IMR-90 (cell line): ENCODE measurements around the gene FBRSL1.

ENCODE experiments used
- ELK1 ChIP-seq: fragments of 150-350 bp; IDR thresholded peaks from 2 replicates; pipeline ENCODE4 v1.6.1; 2016; ENCODE audit warnings: low read depth, mild to moderate bottlenecking, low read length, moderate library complexity, borderline replicate concordance
- MAZ ChIP-seq: IDR thresholded peaks from 2 replicates; pipeline ENCODE4 v1.6.1; 2012; ENCODE audit warnings: low read depth, mild to moderate bottlenecking, low read length, improper control_type of control experiment, moderate library complexity, borderline replicate concordance
- POLR2A ChIP-seq: IDR thresholded peaks from 2 replicates; pipeline ENCODE4 v1.6.1; 2012; ENCODE audit warnings: mild to moderate bottlenecking, low read depth, low read length
- TF ChIP-seq, protein P1 (sequence below): conservative IDR thresholded peaks from 2 replicates; pipeline ENCODE4 v1.5.1; 2012; ENCODE audit warnings: mild to moderate bottlenecking, low read depth, low read length, improper control_type of control experiment

- TF ChIP-seq, protein P1, sequence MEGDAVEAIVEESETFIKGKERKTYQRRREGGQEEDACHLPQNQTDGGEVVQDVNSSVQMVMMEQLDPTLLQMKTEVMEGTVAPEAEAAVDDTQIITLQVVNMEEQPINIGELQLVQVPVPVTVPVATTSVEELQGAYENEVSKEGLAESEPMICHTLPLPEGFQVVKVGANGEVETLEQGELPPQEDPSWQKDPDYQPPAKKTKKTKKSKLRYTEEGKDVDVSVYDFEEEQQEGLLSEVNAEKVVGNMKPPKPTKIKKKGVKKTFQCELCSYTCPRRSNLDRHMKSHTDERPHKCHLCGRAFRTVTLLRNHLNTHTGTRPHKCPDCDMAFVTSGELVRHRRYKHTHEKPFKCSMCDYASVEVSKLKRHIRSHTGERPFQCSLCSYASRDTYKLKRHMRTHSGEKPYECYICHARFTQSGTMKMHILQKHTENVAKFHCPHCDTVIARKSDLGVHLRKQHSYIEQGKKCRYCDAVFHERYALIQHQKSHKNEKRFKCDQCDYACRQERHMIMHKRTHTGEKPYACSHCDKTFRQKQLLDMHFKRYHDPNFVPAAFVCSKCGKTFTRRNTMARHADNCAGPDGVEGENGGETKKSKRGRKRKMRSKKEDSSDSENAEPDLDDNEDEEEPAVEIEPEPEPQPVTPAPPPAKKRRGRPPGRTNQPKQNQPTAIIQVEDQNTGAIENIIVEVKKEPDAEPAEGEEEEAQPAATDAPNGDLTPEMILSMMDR: no peak
- TF ChIP-seq POLR2A: no peak
- no peak for TF ChIP-seq ELK1
- TF ChIP-seq MAZ: no peak
Observed at GRCh38 chr12:132560364-132560613, 70.3 kb downstream of the FBRSL1 start.
